ENCODE data around the gene DOCK1. TPM values are rescaled to one million over a fixed set of nuclear protein-coding genes. Genes with fewer than 3 reads are reported as not detected.

The DOCK1 gene
- total RNA-seq, 2 donors from 2014 or later, result 34.3 to 44.1 TPM

DNA sequence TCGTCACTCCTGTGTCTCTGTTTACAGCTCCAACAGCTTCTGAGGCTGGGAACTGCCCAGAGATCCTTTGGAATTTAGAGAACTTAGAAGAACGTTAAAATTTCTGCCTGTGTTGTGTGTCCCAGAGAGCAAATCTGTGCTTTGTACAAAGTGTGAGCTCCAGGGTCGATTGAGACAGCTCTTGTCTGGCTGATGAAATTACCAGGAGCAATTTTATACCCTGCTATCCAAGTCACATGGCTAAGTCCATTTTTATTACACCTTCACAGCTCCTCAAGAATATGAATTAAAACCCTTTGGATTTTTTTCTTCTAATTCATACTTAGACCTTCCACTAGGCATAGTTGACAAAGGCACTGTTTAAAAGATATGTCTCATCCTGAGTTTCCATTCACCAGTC, 337.7 kb downstream of the DOCK1 start:
- 69 to 79% methylated on average over 3 of the region's 3 CpGs for WGBS, 2 donors
- H3K36me3 ChIP-seq (replicated peaks in 1 of 2; ENCODE audit: insufficient read depth in 1 of 2, low read depth in 2 of 2), result no peaks in the 10 kb centered on the region
- TF ChIP-seq, protein P1, sequence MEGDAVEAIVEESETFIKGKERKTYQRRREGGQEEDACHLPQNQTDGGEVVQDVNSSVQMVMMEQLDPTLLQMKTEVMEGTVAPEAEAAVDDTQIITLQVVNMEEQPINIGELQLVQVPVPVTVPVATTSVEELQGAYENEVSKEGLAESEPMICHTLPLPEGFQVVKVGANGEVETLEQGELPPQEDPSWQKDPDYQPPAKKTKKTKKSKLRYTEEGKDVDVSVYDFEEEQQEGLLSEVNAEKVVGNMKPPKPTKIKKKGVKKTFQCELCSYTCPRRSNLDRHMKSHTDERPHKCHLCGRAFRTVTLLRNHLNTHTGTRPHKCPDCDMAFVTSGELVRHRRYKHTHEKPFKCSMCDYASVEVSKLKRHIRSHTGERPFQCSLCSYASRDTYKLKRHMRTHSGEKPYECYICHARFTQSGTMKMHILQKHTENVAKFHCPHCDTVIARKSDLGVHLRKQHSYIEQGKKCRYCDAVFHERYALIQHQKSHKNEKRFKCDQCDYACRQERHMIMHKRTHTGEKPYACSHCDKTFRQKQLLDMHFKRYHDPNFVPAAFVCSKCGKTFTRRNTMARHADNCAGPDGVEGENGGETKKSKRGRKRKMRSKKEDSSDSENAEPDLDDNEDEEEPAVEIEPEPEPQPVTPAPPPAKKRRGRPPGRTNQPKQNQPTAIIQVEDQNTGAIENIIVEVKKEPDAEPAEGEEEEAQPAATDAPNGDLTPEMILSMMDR (IDR thresholded peaks at IDR 0.05), result no peak
- no peak for TF ChIP-seq POLR2A (IDR thresholded peaks at IDR 0.05)
- H3K4me1 ChIP-seq, result no peaks in the 10 kb centered on the region
- H3K4me3 ChIP-seq, result no peak overlapping the region
- intact Hi-C loops (cut with DNase I), result no loop called here
- no peaks in the 10 kb centered on the region for H3K9me3 ChIP-seq
- DNase-seq (no peak), ATAC-seq (no peak)
- no peaks in the 10 kb centered on the region for H3K27me3 ChIP-seq
- no peak overlapping the region for H3K27ac ChIP-seq

DNA sequence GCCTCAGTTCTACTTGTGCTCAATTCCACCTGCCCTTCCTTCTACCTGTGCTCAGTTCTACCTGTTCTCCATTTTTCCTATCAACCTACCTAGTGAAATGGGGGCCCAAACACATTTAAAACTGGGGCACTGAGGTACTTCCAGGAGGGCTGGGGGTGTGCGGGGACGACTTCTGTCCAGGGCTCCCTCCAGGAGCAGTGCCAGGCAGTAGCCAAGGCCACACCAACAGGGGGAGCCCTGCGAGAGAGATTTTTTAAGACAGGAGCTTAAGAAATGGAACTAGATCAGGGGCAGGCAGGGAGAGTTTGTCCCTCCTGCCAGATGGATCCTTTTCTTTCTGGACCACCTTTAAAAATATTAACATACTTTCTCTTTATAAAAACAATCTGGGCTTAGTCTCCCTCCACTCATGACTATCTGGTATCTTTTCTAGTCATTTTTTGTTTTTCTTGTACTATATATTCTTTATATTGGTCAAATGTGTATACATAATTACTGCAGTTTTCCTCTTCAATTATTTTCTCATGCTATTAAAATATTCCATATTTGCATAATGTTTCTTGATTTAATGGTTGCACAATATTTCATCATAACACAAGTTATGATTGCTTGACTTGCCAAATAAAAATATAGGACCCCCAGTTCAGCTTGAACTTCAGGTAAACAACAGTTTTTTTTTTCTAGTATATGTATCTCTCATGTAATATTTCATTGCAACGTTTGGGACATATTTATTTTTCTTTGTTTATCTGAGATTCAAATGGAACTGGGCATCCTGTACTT, 338.5 kb downstream of the DOCK1 start:
- Histone ChIP-seq H3K9me3 (no peaks in the 10 kb centered on the region), H3K27ac (no peak overlapping the region), H3K27me3 (no peaks in the 10 kb centered on the region), H3K4me1 (no peaks in the 10 kb centered on the region), H3K36me3 (replicated peaks in 1 of 2; ENCODE audit: insufficient read depth in 1 of 2, low read depth in 2 of 2) (no peaks in the 10 kb centered on the region), H3K4me3 (no peak overlapping the region)
- TF ChIP-seq, protein P1 (IDR thresholded peaks at IDR 0.05), result peak in 6 of 7 experiments; percentile 12 to 37 (median 26)
- no peak for TF ChIP-seq POLR2A (IDR thresholded peaks at IDR 0.05)
- WGBS, 2 donors, result 36 to 48% methylated on average over 4 of the region's 4 CpGs
- DNase-seq (peak; percentile 13 to 45 (median 22)), ATAC-seq (no peak)
- intact Hi-C loops (cut with DNase I), result no loop called here

DNA sequence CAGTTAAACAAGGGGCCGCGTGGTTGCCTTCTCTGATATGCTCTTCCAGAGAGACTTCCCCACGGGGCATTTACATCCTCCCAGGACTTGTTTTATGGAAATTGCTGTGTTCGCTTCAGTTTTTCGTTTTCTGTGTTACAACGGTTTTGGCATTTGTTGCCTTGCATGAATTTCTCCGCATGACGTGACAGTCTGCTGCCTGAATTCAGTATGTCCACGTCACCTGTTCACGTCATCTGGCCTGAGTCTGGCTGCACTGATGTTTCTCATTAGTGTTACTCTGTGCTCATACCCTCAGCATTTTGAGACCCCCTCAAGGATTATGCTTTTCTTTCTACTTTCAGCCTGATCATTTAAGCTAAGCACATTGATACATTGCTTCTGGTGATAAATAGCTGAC, 340.2 kb downstream of the DOCK1 start:
- no peaks in the 10 kb centered on the region for H3K4me1 ChIP-seq
- H3K27me3 ChIP-seq, result no peaks in the 10 kb centered on the region
- no peak overlapping the region for H3K27ac ChIP-seq
- no peak for TF ChIP-seq POLR2A (IDR thresholded peaks at IDR 0.05)
- TF ChIP-seq, protein P1 (IDR thresholded peaks at IDR 0.05), result no peak
- WGBS, 2 donors, result 75 to 95% methylated on average over 10 of the region's 10 CpGs
- ATAC-seq, result no peak
- intact Hi-C loops (cut with DNase I), result no loop called here
- H3K9me3 ChIP-seq, result no peaks in the 10 kb centered on the region
- H3K36me3 ChIP-seq (replicated peaks in 1 of 2; ENCODE audit: insufficient read depth in 1 of 2, low read depth in 2 of 2), result no peaks in the 10 kb centered on the region
- DNase-seq, result no peak
- H3K4me3 ChIP-seq, result no peak overlapping the region

DNA sequence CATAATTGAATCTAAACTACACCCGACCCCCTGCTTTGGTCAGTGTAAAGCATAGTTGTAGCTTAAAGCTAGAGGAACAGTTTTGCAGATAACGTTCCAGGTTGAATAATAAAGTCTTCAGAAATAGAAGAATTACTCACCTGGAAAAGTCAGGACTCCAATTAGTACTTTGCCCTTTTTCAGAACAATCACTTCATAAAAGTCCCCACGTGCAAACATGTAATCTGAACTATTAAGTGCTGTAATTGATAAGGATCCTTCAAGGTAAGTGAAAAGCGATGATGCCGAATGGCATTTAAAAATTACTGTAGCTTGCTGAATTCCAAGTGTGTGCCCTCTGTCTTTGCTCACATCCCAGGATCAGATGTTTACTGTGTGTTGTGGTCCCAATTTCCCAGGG, 344.8 kb downstream of the DOCK1 start:
- ATAC-seq (no peak), DNase-seq (no peak)
- Histone ChIP-seq H3K36me3 (replicated peaks in 1 of 2; ENCODE audit: insufficient read depth in 1 of 2, low read depth in 2 of 2) (no peaks in the 10 kb centered on the region), H3K27me3 (no peaks in the 10 kb centered on the region), H3K4me3 (no peak overlapping the region), H3K4me1 (no peaks in the 10 kb centered on the region), H3K27ac (no peak overlapping the region), H3K9me3 (no peaks in the 10 kb centered on the region)
- TF ChIP-seq POLR2A (IDR thresholded peaks at IDR 0.05), result no peak
- TF ChIP-seq, protein P1 (IDR thresholded peaks at IDR 0.05), result no peak
- intact Hi-C loops (cut with DNase I), result no loop called here
- 73 to 84% methylated on average over 5 of the region's 5 CpGs for WGBS, 2 donors

DNA sequence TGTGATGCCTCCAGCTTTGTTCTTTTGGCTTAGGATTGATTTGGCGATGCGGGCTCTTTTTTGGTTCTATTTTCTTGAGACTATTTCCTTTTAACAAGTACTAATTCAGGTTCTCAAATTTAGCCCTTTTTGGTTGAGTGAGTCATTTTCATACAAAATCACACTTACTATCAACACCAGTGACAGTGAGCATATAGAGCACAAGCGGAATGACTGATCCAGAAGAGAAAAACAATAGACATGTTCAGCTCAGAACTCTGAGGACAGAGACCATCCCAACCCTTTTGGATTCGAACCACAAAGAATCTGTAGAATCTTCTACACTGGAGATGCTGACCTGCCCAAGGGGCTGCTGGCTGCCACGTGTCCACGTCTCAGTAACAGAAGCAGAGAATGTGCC, 347.6 kb downstream of the DOCK1 start:
- Histone ChIP-seq H3K36me3 (replicated peaks in 1 of 2; ENCODE audit: insufficient read depth in 1 of 2, low read depth in 2 of 2) (no peaks in the 10 kb centered on the region), H3K9me3 (no peaks in the 10 kb centered on the region), H3K27ac (no peak overlapping the region), H3K27me3 (no peaks in the 10 kb centered on the region), H3K4me3 (no peak overlapping the region), H3K4me1 (no peaks in the 10 kb centered on the region)
- DNase-seq (no peak), ATAC-seq (no peak)
- 95% methylated on average over 6 of the region's 6 CpGs for WGBS, 2 donors
- no peak for TF ChIP-seq POLR2A (IDR thresholded peaks at IDR 0.05)
- TF ChIP-seq, protein P1 (IDR thresholded peaks at IDR 0.05), result no peak
- intact Hi-C loops (cut with DNase I), result no loop called here
